Astrocyte (in vitro differentiated cells and primary cell): ENCODE measurements around the gene ARPIN.

Source experiments
- EZH2 ChIP-seq: IDR thresholded peaks from 2 replicates; pipeline ENCODE4 v1.6.1; 2012; ENCODE audit warnings: mild to moderate bottlenecking, low read length, inconsistent platforms; ENCODE audit not compliant: insufficient read depth
- TF ChIP-seq, protein P1 (sequence below): IDR thresholded peaks from 2 replicates; pipeline ENCODE4 v1.5.1; 2011; ENCODE audit warnings: low read depth, mild to moderate bottlenecking, inconsistent platforms, low read length, moderate library complexity; ENCODE audit not compliant: insufficient read depth

DNA sequence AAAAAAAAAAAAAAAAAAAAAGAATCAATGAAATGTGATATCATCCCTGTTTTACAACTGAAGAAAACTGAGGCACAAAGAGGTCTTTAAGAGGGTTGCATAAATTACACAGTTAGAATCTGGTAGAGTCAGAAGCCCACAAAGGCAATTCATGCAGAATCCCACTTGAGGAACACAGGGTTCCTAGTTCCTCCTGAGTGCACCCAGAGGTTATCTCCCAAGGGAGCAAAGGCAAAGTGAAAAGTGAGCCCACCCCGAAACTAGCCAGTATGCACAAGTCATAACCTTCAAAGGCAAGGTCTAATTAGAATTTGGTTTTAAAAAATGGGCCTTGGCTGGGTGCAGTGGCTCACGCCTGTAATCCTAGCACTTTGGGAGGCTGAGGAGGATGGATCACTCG is 56.8 kb downstream of the ARPIN start:
- TF ChIP-seq, protein P1, sequence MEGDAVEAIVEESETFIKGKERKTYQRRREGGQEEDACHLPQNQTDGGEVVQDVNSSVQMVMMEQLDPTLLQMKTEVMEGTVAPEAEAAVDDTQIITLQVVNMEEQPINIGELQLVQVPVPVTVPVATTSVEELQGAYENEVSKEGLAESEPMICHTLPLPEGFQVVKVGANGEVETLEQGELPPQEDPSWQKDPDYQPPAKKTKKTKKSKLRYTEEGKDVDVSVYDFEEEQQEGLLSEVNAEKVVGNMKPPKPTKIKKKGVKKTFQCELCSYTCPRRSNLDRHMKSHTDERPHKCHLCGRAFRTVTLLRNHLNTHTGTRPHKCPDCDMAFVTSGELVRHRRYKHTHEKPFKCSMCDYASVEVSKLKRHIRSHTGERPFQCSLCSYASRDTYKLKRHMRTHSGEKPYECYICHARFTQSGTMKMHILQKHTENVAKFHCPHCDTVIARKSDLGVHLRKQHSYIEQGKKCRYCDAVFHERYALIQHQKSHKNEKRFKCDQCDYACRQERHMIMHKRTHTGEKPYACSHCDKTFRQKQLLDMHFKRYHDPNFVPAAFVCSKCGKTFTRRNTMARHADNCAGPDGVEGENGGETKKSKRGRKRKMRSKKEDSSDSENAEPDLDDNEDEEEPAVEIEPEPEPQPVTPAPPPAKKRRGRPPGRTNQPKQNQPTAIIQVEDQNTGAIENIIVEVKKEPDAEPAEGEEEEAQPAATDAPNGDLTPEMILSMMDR: no peak
- TF ChIP-seq EZH2: no peak
